Ascending aorta (tissue), 2 donors: ENCODE measurements around the gene WIPF1. TPM values are rescaled to one million over a fixed set of nuclear protein-coding genes. Genes with fewer than 3 reads are reported as not detected.

Source experiments
- DNase-seq, 2 donors: peaks; one replicate each; pipeline ENCODE4 v3.0.0-alpha.2; 2019; ENCODE audit warnings: low spot score in 2 of 2
- H3K27ac ChIP-seq, 2 donors: fragments of 200-600 bp; sonication (generic); one replicate each; pipeline ENCODE4 v1.5.1; 2016 to 2017; ENCODE audit warnings: mild to moderate bottlenecking in 1 of 2
- H3K27me3 ChIP-seq: fragments of 200-600 bp; sonication (generic); one replicate; pipeline ENCODE4 v1.5.1; 2017
- H3K36me3 ChIP-seq, 2 donors: fragments of 200-600 bp; sonication (generic); one replicate each; pipeline ENCODE4 v1.5.1; 2016
- H3K4me1 ChIP-seq, 2 donors: fragments of 200-600 bp; sonication (generic); one replicate each; pipeline ENCODE4 v1.5.1; 2016 to 2017; ENCODE audit warnings: mild to moderate bottlenecking in 1 of 2
- H3K4me3 ChIP-seq, 2 donors: fragments of 200-600 bp; sonication (generic); one replicate each; pipeline ENCODE4 v1.5.1; 2016 to 2017; ENCODE audit warnings: mild to moderate bottlenecking in 1 of 2
- H3K9me3 ChIP-seq, 2 donors: fragments of 200-600 bp; sonication (generic); one replicate each; pipeline ENCODE4 v1.5.1; 2016
- intact Hi-C: fragments of 100-400 bp; cut with DNase I; formaldehyde crosslinking; loops from one replicate; pipeline ENCODE4 v1.15.1; 2023
- total RNA-seq: library from RNA; depleted of rRNA; stranded (reverse); fragments of >200 nt; gene quantifications from one replicate; pipeline ENCODE4 v1.1.0, GENCODE V29; 2016
- TF ChIP-seq, protein P1 (sequence below), 3 experiments: fragments of 200-600 bp in 2 of 3; fragments of 450-650 bp in 1 of 3; sonication (generic) in 2 of 3; IDR thresholded peaks; one replicate each; pipeline ENCODE4 v1.5.1; 2016 to 2019; ENCODE audit warnings: antibody characterized with exemption in 3 of 3, mild to moderate bottlenecking in 1 of 3, moderate library complexity in 1 of 3

WIPF1 gene
- total RNA-seq, 1 donor from 2014 or later = 26.1 TPM

GRCh38 chr2:174568425-174568824 lies 29.2 kb downstream of the WIPF1 start:
- Histone ChIP-seq H3K27me3 (no peaks in the 10 kb centered on the region), H3K36me3 (peaks cover 42 to 78% of the 10 kb centered on the region in 2 donors), H3K4me1 (peaks cover 0 to 2% of the 10 kb centered on the region in 2 donors), H3K4me3 (no peak overlapping the region), H3K9me3 (no peaks in the 10 kb centered on the region), H3K27ac (no peak overlapping the region)
- intact Hi-C loops = no loop called here
- no peak for DNase-seq
- TF ChIP-seq, protein P1, sequence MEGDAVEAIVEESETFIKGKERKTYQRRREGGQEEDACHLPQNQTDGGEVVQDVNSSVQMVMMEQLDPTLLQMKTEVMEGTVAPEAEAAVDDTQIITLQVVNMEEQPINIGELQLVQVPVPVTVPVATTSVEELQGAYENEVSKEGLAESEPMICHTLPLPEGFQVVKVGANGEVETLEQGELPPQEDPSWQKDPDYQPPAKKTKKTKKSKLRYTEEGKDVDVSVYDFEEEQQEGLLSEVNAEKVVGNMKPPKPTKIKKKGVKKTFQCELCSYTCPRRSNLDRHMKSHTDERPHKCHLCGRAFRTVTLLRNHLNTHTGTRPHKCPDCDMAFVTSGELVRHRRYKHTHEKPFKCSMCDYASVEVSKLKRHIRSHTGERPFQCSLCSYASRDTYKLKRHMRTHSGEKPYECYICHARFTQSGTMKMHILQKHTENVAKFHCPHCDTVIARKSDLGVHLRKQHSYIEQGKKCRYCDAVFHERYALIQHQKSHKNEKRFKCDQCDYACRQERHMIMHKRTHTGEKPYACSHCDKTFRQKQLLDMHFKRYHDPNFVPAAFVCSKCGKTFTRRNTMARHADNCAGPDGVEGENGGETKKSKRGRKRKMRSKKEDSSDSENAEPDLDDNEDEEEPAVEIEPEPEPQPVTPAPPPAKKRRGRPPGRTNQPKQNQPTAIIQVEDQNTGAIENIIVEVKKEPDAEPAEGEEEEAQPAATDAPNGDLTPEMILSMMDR (IDR thresholded peaks at IDR 0.05) = no peak

- no peak for DNase-seq
- no peak overlapping the region for H3K27ac ChIP-seq
- H3K36me3 ChIP-seq = peaks cover 44 to 82% of the 10 kb centered on the region in 2 donors
- intact Hi-C loops = no loop called here
- H3K4me1 ChIP-seq = peaks cover 0 to 2% of the 10 kb centered on the region in 2 donors
- H3K9me3 ChIP-seq = no peaks in the 10 kb centered on the region
- TF ChIP-seq, protein P1 (IDR thresholded peaks at IDR 0.05) = no peak
- H3K4me3 ChIP-seq = no peak overlapping the region
- H3K27me3 ChIP-seq = no peaks in the 10 kb centered on the region
These were observed 30.7 kb downstream of the WIPF1 start for GRCh38 chr2:174566871-174567270.

DNA sequence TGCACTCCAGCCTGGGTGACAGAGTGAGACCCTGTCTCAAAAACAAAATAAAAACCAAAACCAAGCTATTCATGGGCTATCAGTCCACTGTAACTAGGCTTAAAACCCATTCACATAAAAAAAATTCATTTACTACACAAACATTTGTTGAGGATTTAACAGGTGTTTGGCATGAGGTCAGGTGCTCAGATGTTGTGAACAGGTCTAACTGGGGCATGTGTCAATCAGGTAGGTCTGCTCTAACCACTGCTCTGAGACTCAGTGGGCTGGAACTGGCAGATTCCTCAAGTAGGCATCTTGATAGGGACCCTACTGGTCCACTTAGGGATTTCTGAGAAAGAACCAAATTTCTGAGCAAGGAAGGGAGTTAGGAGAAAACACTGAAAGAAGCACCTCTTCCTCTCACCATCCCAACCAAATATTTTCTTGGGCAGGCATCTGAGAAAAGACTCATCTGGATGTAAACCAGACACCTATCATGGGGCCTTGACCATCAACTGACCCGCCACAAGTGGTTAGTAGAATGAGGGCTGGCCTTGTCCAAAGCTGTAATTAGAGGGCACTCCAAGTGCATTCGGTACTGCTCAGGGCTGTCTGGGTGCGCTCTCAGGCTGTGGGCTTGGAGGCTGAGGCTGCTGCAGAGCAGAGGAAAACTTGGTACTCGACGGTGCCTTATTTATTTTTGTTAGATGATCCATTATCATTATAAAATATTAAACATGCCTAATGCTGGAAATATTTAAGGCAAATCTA lies 33.9 kb downstream of the WIPF1 start:
- H3K27ac ChIP-seq = no peak overlapping the region
- H3K36me3 ChIP-seq = peaks cover 39 to 68% of the 10 kb centered on the region in 2 donors
- no peaks in the 10 kb centered on the region for H3K27me3 ChIP-seq
- intact Hi-C loops = no loop called here
- TF ChIP-seq, protein P1 (IDR thresholded peaks at IDR 0.05) = no peak
- peaks cover 0 to 3% of the 10 kb centered on the region in 2 donors for H3K4me1 ChIP-seq
- H3K4me3 ChIP-seq = no peak overlapping the region
- no peaks in the 10 kb centered on the region for H3K9me3 ChIP-seq
- DNase-seq = no peak

- TF ChIP-seq, protein P1 (IDR thresholded peaks at IDR 0.05) = no peak
- Histone ChIP-seq H3K4me1 (peaks cover 0 to 3% of the 10 kb centered on the region in 2 donors), H3K4me3 (no peak overlapping the region), H3K9me3 (no peaks in the 10 kb centered on the region), H3K36me3 (peaks cover 29 to 56% of the 10 kb centered on the region in 2 donors), H3K27ac (no peak overlapping the region), H3K27me3 (no peaks in the 10 kb centered on the region)
- intact Hi-C loops = no loop called here
- DNase-seq = no peak
These were observed 35.6 kb downstream of the WIPF1 start for GRCh38 chr2:174561972-174562370.

DNA sequence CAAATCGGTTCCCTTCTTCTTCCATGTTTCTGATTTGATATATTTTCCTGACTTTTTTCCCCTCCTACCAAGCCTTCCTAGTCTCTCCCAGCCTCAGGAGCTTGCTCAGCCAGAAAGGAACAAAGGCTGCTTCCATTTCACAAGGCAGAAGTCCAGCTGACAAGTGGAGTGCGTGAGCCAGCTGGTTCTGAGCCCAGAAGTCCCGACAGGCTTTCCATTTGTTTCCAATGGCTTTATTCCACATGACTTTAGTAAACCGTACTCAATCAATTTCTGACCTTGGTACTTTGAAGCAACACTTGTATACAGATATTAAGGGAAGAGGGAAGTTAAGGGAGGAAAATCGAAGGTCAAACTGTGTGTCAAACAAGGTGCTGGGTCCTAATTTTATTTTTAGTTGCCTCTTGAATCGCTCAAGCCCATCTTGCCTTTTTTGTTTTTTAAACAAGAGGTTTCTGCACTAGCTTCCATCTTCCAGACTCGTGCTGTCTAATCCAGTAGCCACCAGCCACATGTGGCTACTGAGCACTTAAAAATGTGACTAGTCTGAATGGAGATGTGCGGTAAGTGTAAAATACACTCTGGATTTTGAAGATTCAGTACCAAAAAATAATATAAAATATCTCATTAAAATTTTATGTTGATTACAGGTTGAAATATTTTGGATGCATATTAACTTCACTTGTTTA lies 36.2 kb downstream of the WIPF1 start:
- TF ChIP-seq, protein P1 (IDR thresholded peaks at IDR 0.05) = no peak
- peak in 1 of 2 donors; percentile 78 for DNase-seq
- H3K4me3 ChIP-seq = peak overlapping the region in 1 of 2 donors; percentile 33

More for the DNA sequence above, 36.2 kb downstream of the WIPF1 start:
- intact Hi-C loops = no loop called here
- H3K9me3 ChIP-seq = no peaks in the 10 kb centered on the region
- peaks cover 0 to 3% of the 10 kb centered on the region in 2 donors for H3K4me1 ChIP-seq
- H3K27me3 ChIP-seq = no peaks in the 10 kb centered on the region
- H3K36me3 ChIP-seq = peaks cover 24 to 50% of the 10 kb centered on the region in 2 donors
- H3K27ac ChIP-seq = peak overlapping the region; percentile 51 to 57
